ENCODE data around the gene SDF2L1. TPM values are rescaled to one million over a fixed set of nuclear protein-coding genes. Genes with fewer than 3 reads are reported as not detected.
"Not testable (repeated sequence)": the region's sequence is repeated elsewhere in the genome, so short reads cannot be mapped to it uniquely, and the experiment has no call there.

SDF2L1 gene
- total and polyA plus RNA-seq, 12 donors = 14.0 to 83.9 (median 27.4) TPM

- 89 to 98% (median 94%) methylated on average over 5 to 6 of the region's 6 CpGs for WGBS, 4 donors
- H3K36me3 ChIP-seq (replicated peaks in 1 of 2) = no peaks in the 10 kb centered on the region
- H3K9me3 ChIP-seq (replicated peaks in 1 of 3) = no peaks in the 10 kb centered on the region
- no peak overlapping the region for H3K4me3 ChIP-seq
- no peak for DNase-seq
- intact Hi-C loops (cut with DNase I) = no loop called here
- H3K4me1 ChIP-seq (replicated peaks in 1 of 2) = no peaks in the 10 kb centered on the region
- TF ChIP-seq POLR2A (IDR thresholded peaks at IDR 0.05) = no peak
- no peak for TF ChIP-seq CTCF (IDR thresholded peaks at IDR 0.05)
- H3K27me3 ChIP-seq = no peaks in the 10 kb centered on the region
- no peak overlapping the region for H3K27ac ChIP-seq
Measured at GRCh38 chr22:21602579-21602978, 39.5 kb upstream of the SDF2L1 start.

GRCh38 chr22:21603973-21604372 lies 38.1 kb upstream of the SDF2L1 start:
- Histone ChIP-seq H3K4me3 (no peak overlapping the region), H3K27ac (no peak overlapping the region), H3K36me3 (replicated peaks in 1 of 2) (no peaks in the 10 kb centered on the region), H3K9me3 (replicated peaks in 1 of 3) (no peaks in the 10 kb centered on the region), H3K27me3 (no peaks in the 10 kb centered on the region), H3K4me1 (replicated peaks in 1 of 2) (no peaks in the 10 kb centered on the region)
- DNase-seq = no peak
- no peak for TF ChIP-seq POLR2A (IDR thresholded peaks at IDR 0.05)
- no peak for TF ChIP-seq CTCF (IDR thresholded peaks at IDR 0.05)
- intact Hi-C loops (cut with DNase I) = no loop called here
- WGBS, 4 donors = 89 to 93% (median 91%) methylated on average over 9 of the region's 9 CpGs

GRCh38 chr22:21605887-21606564 lies 36.1 kb upstream of the SDF2L1 start:
- 96 to 98% (median 97%) methylated on average over 6 to 7 of the region's 7 CpGs for WGBS, 4 donors
- Histone ChIP-seq H3K36me3 (replicated peaks in 1 of 2) (peaks cover 0 to 7% of the 10 kb centered on the region in 2 donors), H3K27ac (no peak overlapping the region), H3K27me3 (no peaks in the 10 kb centered on the region), H3K9me3 (replicated peaks in 1 of 3) (no peaks in the 10 kb centered on the region), H3K4me1 (replicated peaks in 1 of 2) (no peaks in the 10 kb centered on the region), H3K4me3 (no peak overlapping the region)
- DNase-seq = no peak
- TF ChIP-seq CTCF (IDR thresholded peaks at IDR 0.05) (no peak), POLR2A (IDR thresholded peaks at IDR 0.05) (no peak)
- intact Hi-C loops (cut with DNase I) = no loop called here

GRCh38 chr22:21606775-21607174 lies 35.3 kb upstream of the SDF2L1 start:
- no peak for DNase-seq
- H3K27me3 ChIP-seq = no peaks in the 10 kb centered on the region
- no peaks in the 10 kb centered on the region for H3K9me3 ChIP-seq (replicated peaks in 1 of 3)
- intact Hi-C loops (cut with DNase I) = no loop called here
- 96 to 97% (median 96%) methylated on average over 8 of the region's 8 CpGs for WGBS, 4 donors
- no peaks in the 10 kb centered on the region for H3K4me1 ChIP-seq (replicated peaks in 1 of 2)
- no peak for TF ChIP-seq CTCF (IDR thresholded peaks at IDR 0.05)
- no peak for TF ChIP-seq POLR2A (IDR thresholded peaks at IDR 0.05)
- H3K36me3 ChIP-seq (replicated peaks in 1 of 2) = peaks cover 0 to 15% of the 10 kb centered on the region in 2 donors
- no peak overlapping the region for H3K4me3 ChIP-seq
- H3K27ac ChIP-seq = no peak overlapping the region

GRCh38 chr22:21609556-21610157 lies 32.4 kb upstream of the SDF2L1 start:
- H3K36me3 ChIP-seq (replicated peaks in 1 of 2) = peaks cover 0 to 25% of the 10 kb centered on the region in 2 donors
- DNase-seq; H3K4me3 ChIP-seq; H3K27ac ChIP-seq; H3K4me1 ChIP-seq (replicated peaks in 1 of 2); H3K27me3 ChIP-seq; H3K9me3 ChIP-seq (replicated peaks in 1 of 3); intact Hi-C loops (cut with DNase I): not testable (repeated sequence)
- WGBS, 4 donors = 95 to 98% (median 97%) methylated on average over 11 of the region's 11 CpGs
